B cell (primary cell): ENCODE data around the gene CNR2. TPM values are rescaled to one million over a fixed set of nuclear protein-coding genes. Genes with fewer than 3 reads are reported as not detected.

ENCODE experiments used
- ATAC-seq: fragments of 200-7000 bp; cut with Tn5 transposase; one replicate; pipeline ENCODE4 v1.10.0; 2021; ENCODE audit warnings: low read depth, mild to moderate bottlenecking, moderate number of reproducible peaks, moderate library complexity
- CTCF ChIA-PET: fragments of 350-600 bp; sonication (Branson Sonifier 250); formaldehyde crosslinking; loops from one replicate; lab custom pipeline; 2021; ENCODE audit warnings: antibody characterized with exemption, inconsistent platforms; lab: Charles Lee
- POLR2A ChIA-PET: fragments of 350-600 bp; sonication (Branson Sonifier 250); formaldehyde crosslinking; loops from one replicate; lab custom pipeline; 2021; ENCODE audit warnings: antibody characterized with exemption; lab: Charles Lee
- DNase-seq: peaks from one replicate; pipeline ENCODE4 v3.0.0; 2013
- H2AFZ ChIP-seq: 2 replicates; pipeline ENCODE4 v1.6.1; 2012; ENCODE audit warnings: mild to moderate bottlenecking, low read depth, low read length; ENCODE audit not compliant: insufficient read depth, poor library complexity, severe bottlenecking
- H3K27ac ChIP-seq, 2 donors: 1 replicate in 1 of 2; 2 replicates in 1 of 2; pipeline ENCODE4 v1.5.1; 2012 to 2013; ENCODE audit warnings: low read length in 2 of 2, mild to moderate bottlenecking in 2 of 2, moderate library complexity in 1 of 2
- H3K27me3 ChIP-seq, 4 experiments: fragments of 200-600 bp in 1 of 4; sonication (generic) in 1 of 4; replicated peaks in 1 of 4; 1 replicate in 2 of 4; 2 replicates in 2 of 4; pipeline versions ENCODE4 v1.6.1 to v1.7.0; 2013 to 2016; ENCODE audit warnings: low read length in 3 of 4, mild to moderate bottlenecking in 2 of 4, mixed read lengths in 1 of 4, moderate library complexity in 1 of 4; ENCODE audit not compliant: insufficient read depth in 4 of 4, control insufficient read depth in 3 of 4; ENCODE audit errors: control extremely low read depth in 1 of 4
- H3K36me3 ChIP-seq, 2 experiments: replicated peaks in 1 of 2; 1 replicate in 1 of 2; 2 replicates in 1 of 2; pipeline versions ENCODE4 v1.6.1 to v1.7.1; 2013; ENCODE audit warnings: low read length in 1 of 2; ENCODE audit not compliant: insufficient read depth in 2 of 2, control insufficient read depth in 1 of 2; ENCODE audit errors: control extremely low read depth in 1 of 2, extremely low read depth in 1 of 2
- H3K4me1 ChIP-seq, 2 donors: fragments of 200-600 bp in 1 of 2; sonication (generic) in 1 of 2; 1 replicate in 1 of 2; 2 replicates in 1 of 2; pipeline versions ENCODE4 v1.5.1 to v1.6.1; 2013 to 2017; ENCODE audit warnings: low read length in 2 of 2; ENCODE audit not compliant: control insufficient read depth in 2 of 2, insufficient read depth in 2 of 2
- H3K4me2 ChIP-seq: replicated peaks from 2 replicates; pipeline ENCODE3; 2012; ENCODE audit warnings: mild to moderate bottlenecking, low read depth, low read length; ENCODE audit not compliant: poor library complexity, severe bottlenecking
- H3K4me3 ChIP-seq, 5 experiments: fragments of 200-600 bp in 1 of 5; sonication (generic) in 1 of 5; 1 replicate in 3 of 5; 2 replicates in 2 of 5; pipeline versions ENCODE4 v1.5.1 to v1.7.0; 2011 to 2016; ENCODE audit warnings: low read length in 4 of 5, mild to moderate bottlenecking in 4 of 5, low read depth in 2 of 5, control low read depth in 1 of 5, moderate library complexity in 1 of 5; ENCODE audit not compliant: insufficient read depth in 1 of 5; ENCODE audit errors: control extremely low read depth in 1 of 5, extremely low read depth in 1 of 5
- H3K79me2 ChIP-seq: fragments of 200-600 bp; sonication (generic); one replicate; pipeline ENCODE4 v1.6.0; 2016; ENCODE audit warnings: low read length; ENCODE audit not compliant: control insufficient read depth, insufficient read depth
- H3K9ac ChIP-seq: fragments of 200-600 bp; sonication (generic); 2 replicates; pipeline ENCODE4 v1.6.1; 2017; ENCODE audit warnings: mild to moderate bottlenecking, low read length, moderate library complexity
- H3K9me3 ChIP-seq, 3 donors: one replicate each; pipeline versions ENCODE4 v1.6.1 to v1.7.1; 2013; ENCODE audit warnings: low read length in 2 of 3; ENCODE audit not compliant: control insufficient read depth in 2 of 3, insufficient read depth in 1 of 3; ENCODE audit errors: control extremely low read depth in 1 of 3
- H4K20me1 ChIP-seq: 2 replicates; pipeline ENCODE4 v1.6.0; 2012; ENCODE audit warnings: mild to moderate bottlenecking, low read length; ENCODE audit not compliant: insufficient read depth, control insufficient read depth, poor library complexity, severe bottlenecking
- H3K27ac Mint-ChIP-seq: one replicate; pipeline ENCODE4 v1.8.0; 2021; ENCODE audit warnings: mixed read lengths
- H3K27me3 Mint-ChIP-seq: one replicate; pipeline ENCODE4 v1.8.0; 2021; ENCODE audit warnings: mixed read lengths
- H3K4me1 Mint-ChIP-seq: one replicate; pipeline ENCODE4 v1.8.0; 2021; ENCODE audit warnings: mixed read lengths
- H3K4me3 Mint-ChIP-seq: one replicate; pipeline ENCODE4 v1.8.0; 2021; ENCODE audit warnings: mixed read lengths
- H3K9me3 Mint-ChIP-seq: one replicate; pipeline ENCODE4 v1.8.0; 2022; ENCODE audit warnings: mixed read lengths; ENCODE audit not compliant: insufficient read depth
- EZH2 ChIP-seq: IDR thresholded peaks from 2 replicates; pipeline ENCODE4 v1.6.1; 2012; ENCODE audit warnings: borderline replicate concordance, low read depth, mild to moderate bottlenecking, moderate library complexity, low read length; ENCODE audit not compliant: insufficient read depth, poor library complexity, severe bottlenecking
- WGBS: methylation state at CpG from one replicate; pipeline ENCODE4 v1.1.5; 2013; ENCODE audit warnings: missing lambda C conversion rate; ENCODE audit not compliant: insufficient coverage; 5-methylcytosine and 5-hydroxymethylcytosine counted together
- intact Hi-C: fragments of 100-400 bp; cut with micrococcal nuclease; formaldehyde crosslinking; loops from one replicate; pipeline ENCODE4 v1.10.0; 2022
- polyA plus RNA-seq: library from polyadenylated mRNA; depleted of rRNA; stranded (reverse); fragments of >200 nt; gene quantifications from 2 replicates; pipeline ENCODE4 v1.2.3, GENCODE V29; 2012
- total RNA-seq, 2 donors: library from RNA; stranded (reverse); fragments of 120-200 nt in 1 of 2; gene quantifications; 1 replicate in 1 of 2; 2 replicates in 1 of 2; pipeline versions ENCODE4 v1.2.3 to v1.2.4, GENCODE V29; 2013 to 2022
- TF ChIP-seq, protein P1 (sequence below): fragments of 200-600 bp; IDR thresholded peaks from one replicate; pipeline ENCODE4 v1.8.0; 2022; ENCODE audit warnings: antibody characterized with exemption, mild to moderate bottlenecking

The CNR2 gene
- total and polyA plus RNA-seq, 2 donors (not counting 1 experiment from before 2014, with no cell fraction given), result 45.6 to 63.4 TPM

DNA sequence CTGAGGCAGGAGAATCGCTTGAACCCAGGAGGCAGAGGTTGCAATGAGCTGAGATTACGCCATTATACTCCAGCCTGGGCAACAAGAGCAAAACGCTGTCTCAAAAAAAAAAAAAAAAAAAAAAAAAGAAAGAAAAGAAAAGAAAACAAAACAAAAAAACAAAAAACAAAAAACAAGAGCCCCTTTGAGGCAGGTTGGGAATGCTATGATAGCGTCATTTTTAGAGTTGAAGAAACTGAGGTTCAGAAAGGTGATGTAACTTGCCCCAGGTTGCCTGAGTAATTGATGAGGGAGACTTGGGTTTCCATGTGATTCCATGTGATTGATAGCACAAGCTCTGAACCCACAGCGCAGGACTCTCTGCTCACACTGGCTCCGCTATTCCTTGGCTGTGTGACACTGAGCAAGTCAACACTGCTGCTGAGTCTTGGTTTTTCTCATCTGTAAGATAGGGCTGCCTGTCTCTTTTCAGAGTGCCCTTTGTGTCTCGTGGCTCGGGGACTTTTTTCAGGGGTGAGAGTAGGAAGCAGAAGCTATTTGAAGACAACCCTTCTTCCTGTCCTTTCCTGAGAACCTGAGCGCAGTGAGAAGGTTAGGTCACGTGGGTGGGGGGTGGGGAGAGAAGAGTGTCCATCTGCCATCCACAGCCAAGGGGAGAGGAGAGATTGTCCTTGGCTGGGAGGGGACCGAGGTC lies 2.5 kb downstream of the CNR2 start:
- ATAC-seq (no peak), DNase-seq (peak; percentile 84)
- 42% methylated on average over 6 of the region's 11 CpGs for WGBS
- POLR2A ChIA-PET, result interaction anchor here (0.6 to 7.1 kb wide), 20 partner anchors 9 to 137 kb away, joined by 3 to 81 read pairs (median 4); partner anchors contain the start of genes FUCA1, PITHD1 and PNRC2
- peak overlapping the region; percentile 88 for H3K9ac ChIP-seq
- H4K20me1 ChIP-seq, result peaks cover 35% of the 10 kb centered on the region
- H3K9me3 Mint-ChIP-seq, result no peaks in the 10 kb centered on the region
- CTCF ChIA-PET, result interaction anchor here (0.6 to 5.2 kb wide), 20 partner anchors 14 to 505 kb away, joined by 3 to 40 read pairs (median 6); partner anchors contain the start of genes FUCA1 and PITHD1
- H3K4me3 Mint-ChIP-seq, result peak overlapping the region; percentile 99
- peak overlapping the region; percentile 84 for H3K4me2 ChIP-seq
- H3K27ac Mint-ChIP-seq, result peak overlapping the region; percentile 99
- no peaks in the 10 kb centered on the region for H3K9me3 ChIP-seq
- H3K27me3 Mint-ChIP-seq, result no peaks in the 10 kb centered on the region
- peak overlapping the region; percentile 83 to 93 for H3K27ac ChIP-seq
- H2AFZ ChIP-seq, result no peak overlapping the region
- peaks cover 84% of the 10 kb centered on the region for H3K79me2 ChIP-seq
- peaks cover 77 to 92% of the 10 kb centered on the region in 2 donors for H3K4me1 ChIP-seq
- intact Hi-C loops, result loop anchor here (5.0 kb wide), 1 partner anchor 353 kb away; the partner anchor contains the start of gene ID3
- TF ChIP-seq, protein P1, sequence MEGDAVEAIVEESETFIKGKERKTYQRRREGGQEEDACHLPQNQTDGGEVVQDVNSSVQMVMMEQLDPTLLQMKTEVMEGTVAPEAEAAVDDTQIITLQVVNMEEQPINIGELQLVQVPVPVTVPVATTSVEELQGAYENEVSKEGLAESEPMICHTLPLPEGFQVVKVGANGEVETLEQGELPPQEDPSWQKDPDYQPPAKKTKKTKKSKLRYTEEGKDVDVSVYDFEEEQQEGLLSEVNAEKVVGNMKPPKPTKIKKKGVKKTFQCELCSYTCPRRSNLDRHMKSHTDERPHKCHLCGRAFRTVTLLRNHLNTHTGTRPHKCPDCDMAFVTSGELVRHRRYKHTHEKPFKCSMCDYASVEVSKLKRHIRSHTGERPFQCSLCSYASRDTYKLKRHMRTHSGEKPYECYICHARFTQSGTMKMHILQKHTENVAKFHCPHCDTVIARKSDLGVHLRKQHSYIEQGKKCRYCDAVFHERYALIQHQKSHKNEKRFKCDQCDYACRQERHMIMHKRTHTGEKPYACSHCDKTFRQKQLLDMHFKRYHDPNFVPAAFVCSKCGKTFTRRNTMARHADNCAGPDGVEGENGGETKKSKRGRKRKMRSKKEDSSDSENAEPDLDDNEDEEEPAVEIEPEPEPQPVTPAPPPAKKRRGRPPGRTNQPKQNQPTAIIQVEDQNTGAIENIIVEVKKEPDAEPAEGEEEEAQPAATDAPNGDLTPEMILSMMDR, result no peak
- TF ChIP-seq EZH2, result no peak
- peaks cover 85% of the 10 kb centered on the region for H3K4me1 Mint-ChIP-seq
- peaks cover 3 to 25% of the 10 kb centered on the region in 2 experiments for H3K36me3 ChIP-seq
- H3K4me3 ChIP-seq, result peak overlapping the region; percentile 36 to 94 (median 77)
- H3K27me3 ChIP-seq, result no peaks in the 10 kb centered on the region
